Endothelial cell of umbilical vein (primary cell): Measurements from ENCODE around the gene PSENEN.

Experiments
- CTCF ChIP-seq, 2 donors: IDR thresholded peaks; 1 replicate in 1 of 2; 2 replicates in 1 of 2; pipeline ENCODE4 v1.5.1; 2011; ENCODE audit warnings: low read length in 2 of 2, mild to moderate bottlenecking in 2 of 2, moderate library complexity in 2 of 2, control low read depth in 1 of 2, inconsistent platforms in 1 of 2, low read depth in 1 of 2; ENCODE audit not compliant: insufficient read depth in 1 of 2; ENCODE audit errors: extremely low read depth in 1 of 2
- EZH2 ChIP-seq: IDR thresholded peaks from 2 replicates; pipeline ENCODE4 v1.6.1; 2012; ENCODE audit warnings: borderline replicate concordance, low read depth, mild to moderate bottlenecking, moderate library complexity, low read length, inconsistent platforms; ENCODE audit not compliant: severe bottlenecking
- FOS ChIP-seq: IDR thresholded peaks from 2 replicates; pipeline ENCODE4 v1.6.1; 2011; ENCODE audit warnings: mild to moderate bottlenecking, low read length, moderate library complexity, borderline replicate concordance; ENCODE audit not compliant: insufficient read depth
- GATA2 ChIP-seq: IDR thresholded peaks from 2 replicates; pipeline ENCODE4 v1.7.0; 2011; ENCODE audit warnings: low read depth, mild to moderate bottlenecking, moderate library complexity, mixed read lengths, low read length; ENCODE audit not compliant: insufficient read length, insufficient read depth
- JUN ChIP-seq: IDR thresholded peaks from 2 replicates; pipeline ENCODE4 v1.6.1; 2011; ENCODE audit warnings: borderline replicate concordance, low read depth; ENCODE audit not compliant: insufficient read length, insufficient read depth
- MAX ChIP-seq: IDR thresholded peaks from 2 replicates; pipeline ENCODE4 v1.6.1; 2011; ENCODE audit not compliant: insufficient read depth, insufficient read length
- MYC ChIP-seq: IDR thresholded peaks from one replicate; pipeline ENCODE4 v1.6.1; 2011; ENCODE audit warnings: mild to moderate bottlenecking, low read depth, low read length
- POLR2A ChIP-seq: IDR thresholded peaks from 2 replicates; pipeline ENCODE4 v1.6.1; 2012; ENCODE audit warnings: low read depth, mild to moderate bottlenecking, control low read depth, low read length
- POLR2AphosphoS5 ChIP-seq: IDR thresholded peaks from 2 replicates; pipeline ENCODE4 v1.6.1; 2012; ENCODE audit warnings: low read depth, mild to moderate bottlenecking, control low read depth, low read length, moderate library complexity; ENCODE audit not compliant: insufficient read depth

- TF ChIP-seq CTCF (IDR thresholded peaks at IDR 0.05; ENCODE audit: extremely low read depth in 1 of 2, insufficient read depth in 1 of 2, low read depth in 1 of 2, low read length in 2 of 2) (no peak), POLR2A (no peak), MAX (no peak), EZH2 (no peak), POLR2AphosphoS5 (no peak), MYC (no peak), FOS (no peak), JUN (no peak), GATA2 (no peak)
These were observed 31.8 kb downstream of the PSENEN start for GRCh38 chr19:35777086-35777841.
